HFFc6 (cell line): ENCODE measurements around the gene ZNF419. TPM values are rescaled to one million over a fixed set of nuclear protein-coding genes. Genes with fewer than 3 reads are reported as not detected.

Experiments used
- DNase-seq: peaks from one replicate; pipeline ENCODE4 v3.0.0-alpha.2; 2018
- H3K27ac Mint-ChIP-seq: 2 replicates; pipeline ENCODE4 v1.8.0; 2020; ENCODE audit warnings: mild to moderate bottlenecking, mixed read lengths
- H3K27me3 Mint-ChIP-seq: 2 replicates; pipeline ENCODE4 v1.8.0; 2021; ENCODE audit warnings: mild to moderate bottlenecking, moderate library complexity, mixed read lengths; ENCODE audit not compliant: insufficient read depth
- H3K36me3 Mint-ChIP-seq: 2 replicates; pipeline ENCODE4 v1.8.0; 2021; ENCODE audit warnings: low read depth, mixed read lengths
- H3K4me1 Mint-ChIP-seq: 2 replicates; pipeline ENCODE4 v1.8.0; 2020; ENCODE audit warnings: low read depth, mixed read lengths
- H3K4me3 Mint-ChIP-seq: 2 replicates; pipeline ENCODE4 v1.8.0; 2020; ENCODE audit warnings: mild to moderate bottlenecking, moderate library complexity, mixed read lengths
- H3K9me3 Mint-ChIP-seq: 2 replicates; pipeline ENCODE4 v1.8.0; 2020; ENCODE audit warnings: mild to moderate bottlenecking, mixed read lengths
- total RNA-seq, 6 experiments: library from RNA; stranded (reverse); fragmentation: NEBNext Ultra II Directional; extraction: Animal tissue kit (Norgen Biotek cat#: 25700); gene quantifications; 2 replicates in 1 of 6; 3 replicates in 5 of 6; pipeline ENCODE4 v1.2.3, GENCODE V29; 2021
- TF ChIP-seq, protein P1 (sequence below): fragments of 200-600 bp; sonication (generic); IDR thresholded peaks from 2 replicates; pipeline ENCODE4 v1.5.0; 2021; ENCODE audit warnings: antibody characterized with exemption, mild to moderate bottlenecking

Gene ZNF419
- total RNA-seq, 6 experiments from 2014 or later, result 6.3 to 10.6 (median 7.3) TPM

- Mint-ChIP-seq H3K27me3 (peaks cover 3% of the 10 kb centered on the region), H3K36me3 (peaks cover 33% of the 10 kb centered on the region), H3K4me3 (peak within 1 kb of the TSS; percentile 96), H3K9me3 (peaks cover 28% of the 10 kb centered on the region), H3K27ac (peak within 1 kb of the TSS; percentile 51), H3K4me1 (peaks cover 18% of the 10 kb centered on the region)
- TF ChIP-seq, protein P1, sequence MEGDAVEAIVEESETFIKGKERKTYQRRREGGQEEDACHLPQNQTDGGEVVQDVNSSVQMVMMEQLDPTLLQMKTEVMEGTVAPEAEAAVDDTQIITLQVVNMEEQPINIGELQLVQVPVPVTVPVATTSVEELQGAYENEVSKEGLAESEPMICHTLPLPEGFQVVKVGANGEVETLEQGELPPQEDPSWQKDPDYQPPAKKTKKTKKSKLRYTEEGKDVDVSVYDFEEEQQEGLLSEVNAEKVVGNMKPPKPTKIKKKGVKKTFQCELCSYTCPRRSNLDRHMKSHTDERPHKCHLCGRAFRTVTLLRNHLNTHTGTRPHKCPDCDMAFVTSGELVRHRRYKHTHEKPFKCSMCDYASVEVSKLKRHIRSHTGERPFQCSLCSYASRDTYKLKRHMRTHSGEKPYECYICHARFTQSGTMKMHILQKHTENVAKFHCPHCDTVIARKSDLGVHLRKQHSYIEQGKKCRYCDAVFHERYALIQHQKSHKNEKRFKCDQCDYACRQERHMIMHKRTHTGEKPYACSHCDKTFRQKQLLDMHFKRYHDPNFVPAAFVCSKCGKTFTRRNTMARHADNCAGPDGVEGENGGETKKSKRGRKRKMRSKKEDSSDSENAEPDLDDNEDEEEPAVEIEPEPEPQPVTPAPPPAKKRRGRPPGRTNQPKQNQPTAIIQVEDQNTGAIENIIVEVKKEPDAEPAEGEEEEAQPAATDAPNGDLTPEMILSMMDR, result no peak
- DNase-seq, result peak; percentile 90
These were observed 39.8 kb downstream of the ZNF419 start, which contains the start of gene ZNF549 for GRCh38 chr19:57527136-57527881. TSS of gene ZNF549 (plus strand) at chr19:57527356. CDS start at chr19:57527574, 218 bp downstream.

DNA sequence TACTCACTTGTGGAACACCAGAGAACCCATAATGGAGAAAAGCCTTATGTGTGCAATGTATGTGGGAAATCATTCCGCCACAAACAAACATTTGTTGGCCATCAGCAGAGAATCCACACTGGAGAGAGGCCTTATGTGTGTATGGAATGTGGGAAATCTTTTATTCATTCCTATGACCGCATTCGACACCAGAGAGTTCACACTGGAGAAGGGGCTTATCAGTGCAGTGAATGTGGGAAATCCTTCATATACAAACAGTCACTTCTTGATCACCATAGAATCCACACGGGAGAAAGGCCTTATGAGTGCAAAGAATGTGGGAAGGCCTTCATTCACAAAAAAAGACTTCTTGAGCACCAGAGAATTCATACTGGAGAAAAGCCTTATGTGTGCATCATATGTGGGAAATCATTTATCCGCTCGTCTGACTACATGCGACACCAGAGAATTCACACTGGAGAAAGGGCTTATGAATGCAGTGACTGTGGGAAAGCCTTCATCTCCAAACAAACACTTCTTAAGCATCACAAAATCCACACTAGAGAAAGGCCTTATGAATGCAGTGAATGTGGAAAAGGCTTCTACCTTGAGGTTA is 50.5 kb downstream of the ZNF419 start:
- TF ChIP-seq, protein P1, result no peak
- Mint-ChIP-seq H3K36me3 (peaks cover 94% of the 10 kb centered on the region), H3K4me3 (no peak overlapping the region), H3K27me3 (no peaks in the 10 kb centered on the region; the same call in 1 of the 2 replicates), H3K9me3 (peaks cover 98% of the 10 kb centered on the region), H3K27ac (no peak overlapping the region), H3K4me1 (no peaks in the 10 kb centered on the region)
- DNase-seq, result no peak

Other genes starting within 250 kb of the ZNF419 start
- gene ZNF805, start 247.1 kb upstream of the ZNF419 start, total RNA-seq, result 10 to 100 TPM; 10.7 to 12.8 (median 11.9) TPM
- gene ZNF460, start 207.3 kb upstream of the ZNF419 start, total RNA-seq, result 10 to 100 TPM; 17.3 to 39.5 (median 22.2) TPM
- gene ZNF543, start 167.3 kb upstream of the ZNF419 start, total RNA-seq, result 1 to 10 TPM; 4.6 to 5.2 (median 4.8) TPM
- 1 to 10 TPM; 7.1 to 8.1 (median 7.7) TPM for gene ZNF304, start 136.5 kb upstream of the ZNF419 start, total RNA-seq
- gene TRAPPC2B, start 124.2 kb upstream of the ZNF419 start, total RNA-seq, result 1 to 10 TPM; 7.3 to 8.5 (median 8.2) TPM
- gene ZNF547, start 124.2 kb upstream of the ZNF419 start, total RNA-seq, result 1 to 10 TPM; 1.5 to 2.9 (median 1.7) TPM
- 10 to 100 TPM in 1 of 6 experiments, 1 to 10 TPM in 5; 8.0 to 10.4 (median 9.2) TPM for gene ZNF548, start 97.9 kb upstream of the ZNF419 start, total RNA-seq
- gene ZNF17, start 76.6 kb upstream of the ZNF419 start, total RNA-seq, result 1 to 10 TPM; 6.4 to 8.1 (median 7.0) TPM
- gene ZNF749, start 52.4 kb upstream of the ZNF419 start, total RNA-seq, result 1 to 10 TPM; 4.8 to 8.0 (median 6.6) TPM
- gene VN1R1, start 30.6 kb upstream of the ZNF419 start, total RNA-seq, result under 1 TPM; 0.12 to 0.46 (median 0.17) TPM
- gene ZNF772, start 10.2 kb upstream of the ZNF419 start, total RNA-seq, result 1 to 10 TPM; 2.3 to 5.9 (median 4.7) TPM
- 1 to 10 TPM; 5.7 to 8.0 (median 6.8) TPM for gene ZNF773, start 12.2 kb downstream of the ZNF419 start, total RNA-seq
- gene ZNF549, start 39.6 kb downstream of the ZNF419 start, total RNA-seq, result 1 to 10 TPM; 3.0 to 4.0 (median 3.7) TPM
- 1 to 10 TPM; 4.8 to 8.5 (median 5.6) TPM for gene ZNF550, start 72.1 kb downstream of the ZNF419 start, total RNA-seq
- 1 to 10 TPM; 3.8 to 5.4 (median 5.0) TPM for gene ZNF416, start 91.2 kb downstream of the ZNF419 start, total RNA-seq
- gene ZIK1, start 96.4 kb downstream of the ZNF419 start, total RNA-seq, result 1 to 10 TPM in 3 of 6 experiments, under 1 TPM in 3; 0.80 to 3.0 (median 1.3) TPM
- gene ZNF530, start 112.1 kb downstream of the ZNF419 start, total RNA-seq, result 1 to 10 TPM; 2.3 to 4.5 (median 3.6) TPM
- gene ZNF134, start 126.5 kb downstream of the ZNF419 start, total RNA-seq, result 10 to 100 TPM; 13.5 to 14.6 (median 14.3) TPM
- gene ZNF211, start 145.4 kb downstream of the ZNF419 start, total RNA-seq, result 1 to 10 TPM; 5.8 to 8.1 (median 6.7) TPM
- not detected for gene ZSCAN4, start 181.2 kb downstream of the ZNF419 start, total RNA-seq
- gene ZNF551, start 194.2 kb downstream of the ZNF419 start, total RNA-seq, result 1 to 10 TPM; 3.3 to 4.6 (median 4.4) TPM
- under 1 TPM in 4 of 6 experiments, not detected in 2; 0.11 to 0.20 (median 0.16) TPM for gene ZNF154, start 221.5 kb downstream of the ZNF419 start, total RNA-seq
- gene ZNF671, start 239.9 kb downstream of the ZNF419 start, total RNA-seq, result 1 to 10 TPM; 2.8 to 4.2 (median 3.7) TPM